ENCODE measurements around the gene SOBP.

The SOBP gene

GRCh38 chr6:107655245-107655644 lies 165.3 kb downstream of the SOBP start:
- no peak overlapping the region for H4K8ac ChIP-seq (ENCODE audit: low read length)
- peak overlapping the region in 1 of 2 experiments; percentile 40 for H3K23ac ChIP-seq (ENCODE audit: low read length in 2 of 2)

GRCh38 chr6:107655864-107656263 lies 165.9 kb downstream of the SOBP start:
- WGBS = 100% methylated on average over 1 of the region's 2 CpGs
- peak overlapping the region in 1 of 2 experiments; percentile 19 for H3K18ac ChIP-seq (ENCODE audit: low read depth in 1 of 2, low read length in 2 of 2)

More at GRCh38 chr6:107655245-107655644, 165.3 kb downstream of the SOBP start:
- Histone ChIP-seq H4K91ac (ENCODE audit: low read length) (no peak overlapping the region), H2AK5ac (ENCODE audit: low read length, severe bottlenecking) (no peak overlapping the region), H3K14ac (ENCODE audit: low read length in 2 of 2) (no peak overlapping the region), H3K4ac (ENCODE audit: low read depth in 1 of 2, low read length in 2 of 2) (peak overlapping the region; percentile 12 to 68), H2AFZ (ENCODE audit: low read depth, low read length) (no peak overlapping the region), H3K4me3 (ENCODE audit: insufficient read depth in 1 of 2, low read depth in 1 of 2, low read length in 2 of 2) (no peak overlapping the region), H2BK120ac (ENCODE audit: low read depth, low read length) (no peak overlapping the region), H3K36me3 (ENCODE audit: control insufficient read depth in 1 of 2, insufficient read depth in 2 of 2, low read depth in 1 of 2, low read length in 2 of 2) (peaks cover 0 to 13% of the 10 kb centered on the region in 2 experiments), H3K18ac (ENCODE audit: low read depth in 1 of 2, low read length in 2 of 2) (no peak overlapping the region), H2BK12ac (ENCODE audit: low read length in 2 of 2) (peak overlapping the region in 1 of 2 experiments; percentile 11), H3K27me3 (ENCODE audit: control insufficient read depth in 1 of 2, insufficient read depth in 1 of 2, low read length in 2 of 2) (no peaks in the 10 kb centered on the region), H3K79me1 (replicated peaks; ENCODE audit: low read length, poor library complexity, severe bottlenecking) (no peaks in the 10 kb centered on the region), H3K9me3 (ENCODE audit: control insufficient read depth, low read length) (peaks cover 2% of the 10 kb centered on the region), H2BK15ac (ENCODE audit: low read depth, poor library complexity, severe bottlenecking) (no peak overlapping the region), H3K27ac (ENCODE audit: low read length, poor library complexity, severe bottlenecking) (no peak overlapping the region), H3K9ac (ENCODE audit: low read length) (no peak overlapping the region), H2BK5ac (ENCODE audit: low read depth, low read length, poor library complexity, severe bottlenecking) (no peak overlapping the region), H3K4me1 (ENCODE audit: control insufficient read depth, insufficient read depth, low read depth, low read length) (peaks cover 12% of the 10 kb centered on the region), H3K4me2 (ENCODE audit: low read length, poor library complexity, severe bottlenecking) (no peak overlapping the region)
- DNase-seq = no peak
- 24% methylated on average over 1 of the region's 4 CpGs for WGBS

GRCh38 chr6:107656401-107656800 lies 166.5 kb downstream of the SOBP start:
- Histone ChIP-seq H3K14ac (ENCODE audit: low read length in 2 of 2) (no peak overlapping the region), H4K8ac (ENCODE audit: low read length) (no peak overlapping the region), H4K91ac (ENCODE audit: low read length) (no peak overlapping the region), H3K79me1 (replicated peaks; ENCODE audit: low read length, poor library complexity, severe bottlenecking) (no peaks in the 10 kb centered on the region), H3K27ac (ENCODE audit: low read length, poor library complexity, severe bottlenecking) (no peak overlapping the region), H3K4me2 (ENCODE audit: low read length, poor library complexity, severe bottlenecking) (no peak overlapping the region), H3K27me3 (ENCODE audit: control insufficient read depth in 1 of 2, insufficient read depth in 1 of 2, low read length in 2 of 2) (no peaks in the 10 kb centered on the region), H3K23ac (ENCODE audit: low read length in 2 of 2) (no peak overlapping the region), H2AK5ac (ENCODE audit: low read length, severe bottlenecking) (no peak overlapping the region), H2BK15ac (ENCODE audit: low read depth, poor library complexity, severe bottlenecking) (no peak overlapping the region), H2BK5ac (ENCODE audit: low read depth, low read length, poor library complexity, severe bottlenecking) (no peak overlapping the region), H3K9me3 (ENCODE audit: control insufficient read depth, low read length) (peaks cover 2% of the 10 kb centered on the region), H3K4me1 (ENCODE audit: control insufficient read depth, insufficient read depth, low read depth, low read length) (peaks cover 12% of the 10 kb centered on the region), H2BK12ac (ENCODE audit: low read length in 2 of 2) (no peak overlapping the region), H2BK120ac (ENCODE audit: low read depth, low read length) (no peak overlapping the region), H3K36me3 (ENCODE audit: control insufficient read depth in 1 of 2, insufficient read depth in 2 of 2, low read depth in 1 of 2, low read length in 2 of 2) (peaks cover 0 to 19% of the 10 kb centered on the region in 2 experiments), H2AFZ (ENCODE audit: low read depth, low read length) (no peak overlapping the region), H3K4me3 (ENCODE audit: insufficient read depth in 1 of 2, low read depth in 1 of 2, low read length in 2 of 2) (no peak overlapping the region), H3K9ac (ENCODE audit: low read length) (no peak overlapping the region), H3K18ac (ENCODE audit: low read depth in 1 of 2, low read length in 2 of 2) (no peak overlapping the region), H3K4ac (ENCODE audit: low read depth in 1 of 2, low read length in 2 of 2) (no peak overlapping the region)
- peak; percentile 18 for DNase-seq
- 47% methylated on average over 1 of the region's 1 CpG for WGBS

More at GRCh38 chr6:107655864-107656263, 165.9 kb downstream of the SOBP start:
- Histone ChIP-seq H4K8ac (ENCODE audit: low read length) (no peak overlapping the region), H3K4me3 (ENCODE audit: insufficient read depth in 1 of 2, low read depth in 1 of 2, low read length in 2 of 2) (no peak overlapping the region), H3K4me1 (ENCODE audit: control insufficient read depth, insufficient read depth, low read depth, low read length) (peaks cover 12% of the 10 kb centered on the region), H2BK120ac (ENCODE audit: low read depth, low read length) (no peak overlapping the region), H2BK5ac (ENCODE audit: low read depth, low read length, poor library complexity, severe bottlenecking) (no peak overlapping the region), H3K27me3 (ENCODE audit: control insufficient read depth in 1 of 2, insufficient read depth in 1 of 2, low read length in 2 of 2) (no peaks in the 10 kb centered on the region), H3K9ac (ENCODE audit: low read length) (no peak overlapping the region), H3K14ac (ENCODE audit: low read length in 2 of 2) (no peak overlapping the region), H3K4me2 (ENCODE audit: low read length, poor library complexity, severe bottlenecking) (no peak overlapping the region), H3K9me3 (ENCODE audit: control insufficient read depth, low read length) (peaks cover 2% of the 10 kb centered on the region), H3K27ac (ENCODE audit: low read length, poor library complexity, severe bottlenecking) (no peak overlapping the region), H3K79me1 (replicated peaks; ENCODE audit: low read length, poor library complexity, severe bottlenecking) (no peaks in the 10 kb centered on the region), H2AFZ (ENCODE audit: low read depth, low read length) (no peak overlapping the region), H4K91ac (ENCODE audit: low read length) (no peak overlapping the region), H3K36me3 (ENCODE audit: control insufficient read depth in 1 of 2, insufficient read depth in 2 of 2, low read depth in 1 of 2, low read length in 2 of 2) (peaks cover 0 to 15% of the 10 kb centered on the region in 2 experiments), H3K4ac (ENCODE audit: low read depth in 1 of 2, low read length in 2 of 2) (no peak overlapping the region), H3K23ac (ENCODE audit: low read length in 2 of 2) (no peak overlapping the region), H2BK15ac (ENCODE audit: low read depth, poor library complexity, severe bottlenecking) (no peak overlapping the region), H2AK5ac (ENCODE audit: low read length, severe bottlenecking) (no peak overlapping the region), H2BK12ac (ENCODE audit: low read length in 2 of 2) (no peak overlapping the region)
- no peak for DNase-seq

- WGBS = 73% methylated on average over 8 of the region's 8 CpGs
These were observed 167.0 kb downstream of the SOBP start for GRCh38 chr6:107656883-107657282.

More at GRCh38 chr6:107656883-107657282, 167.0 kb downstream of the SOBP start:
- Histone ChIP-seq H3K27ac (ENCODE audit: low read length, poor library complexity, severe bottlenecking) (no peak overlapping the region), H2BK12ac (ENCODE audit: low read length in 2 of 2) (no peak overlapping the region), H3K4me3 (ENCODE audit: insufficient read depth in 1 of 2, low read depth in 1 of 2, low read length in 2 of 2) (no peak overlapping the region), H3K9me3 (ENCODE audit: control insufficient read depth, low read length) (no peaks in the 10 kb centered on the region), H2BK15ac (ENCODE audit: low read depth, poor library complexity, severe bottlenecking) (peak overlapping the region; percentile 58), H4K91ac (ENCODE audit: low read length) (no peak overlapping the region), H3K4ac (ENCODE audit: low read depth in 1 of 2, low read length in 2 of 2) (no peak overlapping the region), H3K23ac (ENCODE audit: low read length in 2 of 2) (no peak overlapping the region), H4K8ac (ENCODE audit: low read length) (no peak overlapping the region), H3K9ac (ENCODE audit: low read length) (no peak overlapping the region), H3K27me3 (ENCODE audit: control insufficient read depth in 1 of 2, insufficient read depth in 1 of 2, low read length in 2 of 2) (no peaks in the 10 kb centered on the region), H3K4me2 (ENCODE audit: low read length, poor library complexity, severe bottlenecking) (no peak overlapping the region), H3K14ac (ENCODE audit: low read length in 2 of 2) (no peak overlapping the region), H2AFZ (ENCODE audit: low read depth, low read length) (no peak overlapping the region), H2AK5ac (ENCODE audit: low read length, severe bottlenecking) (no peak overlapping the region), H3K4me1 (ENCODE audit: control insufficient read depth, insufficient read depth, low read depth, low read length) (peaks cover 12% of the 10 kb centered on the region), H3K79me1 (replicated peaks; ENCODE audit: low read length, poor library complexity, severe bottlenecking) (no peaks in the 10 kb centered on the region), H2BK5ac (ENCODE audit: low read depth, low read length, poor library complexity, severe bottlenecking) (no peak overlapping the region), H3K36me3 (ENCODE audit: control insufficient read depth in 1 of 2, insufficient read depth in 2 of 2, low read depth in 1 of 2, low read length in 2 of 2) (peaks cover 0 to 19% of the 10 kb centered on the region in 2 experiments), H3K18ac (ENCODE audit: low read depth in 1 of 2, low read length in 2 of 2) (peak overlapping the region in 1 of 2 experiments; percentile 29), H2BK120ac (ENCODE audit: low read depth, low read length) (no peak overlapping the region)
- no peak for DNase-seq
